Fibroblast of skin of back (primary cell): ENCODE results near the gene KCTD2. TPM values are rescaled to one million over a fixed set of nuclear protein-coding genes. Genes with fewer than 3 reads are reported as not detected.
"Not testable (repeated sequence)": the region's sequence is repeated elsewhere in the genome, so short reads cannot be mapped to it uniquely, and the experiment has no call there.

Experiments
- DNase-seq: peaks from one replicate; pipeline ENCODE4 v3.0.0-alpha.2; 2013
- polyA plus RNA-seq, 2 experiments: library from polyadenylated mRNA; unstranded; fragments of 120-200 nt; gene quantifications; one replicate each; pipeline ENCODE4 v1.2.1, GENCODE V29; 2013; ENCODE audit not compliant: insufficient read length in 2 of 2

The KCTD2 gene, protein sequence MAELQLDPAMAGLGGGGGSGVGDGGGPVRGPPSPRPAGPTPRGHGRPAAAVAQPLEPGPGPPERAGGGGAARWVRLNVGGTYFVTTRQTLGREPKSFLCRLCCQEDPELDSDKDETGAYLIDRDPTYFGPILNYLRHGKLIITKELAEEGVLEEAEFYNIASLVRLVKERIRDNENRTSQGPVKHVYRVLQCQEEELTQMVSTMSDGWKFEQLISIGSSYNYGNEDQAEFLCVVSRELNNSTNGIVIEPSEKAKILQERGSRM
- polyA plus RNA-seq (2013, experiment 1 of 2; ENCODE audit: insufficient read length), result 16.0 TPM
- polyA plus RNA-seq (2013, experiment 2 of 2; ENCODE audit: insufficient read length), result 12.5 TPM

DNA sequence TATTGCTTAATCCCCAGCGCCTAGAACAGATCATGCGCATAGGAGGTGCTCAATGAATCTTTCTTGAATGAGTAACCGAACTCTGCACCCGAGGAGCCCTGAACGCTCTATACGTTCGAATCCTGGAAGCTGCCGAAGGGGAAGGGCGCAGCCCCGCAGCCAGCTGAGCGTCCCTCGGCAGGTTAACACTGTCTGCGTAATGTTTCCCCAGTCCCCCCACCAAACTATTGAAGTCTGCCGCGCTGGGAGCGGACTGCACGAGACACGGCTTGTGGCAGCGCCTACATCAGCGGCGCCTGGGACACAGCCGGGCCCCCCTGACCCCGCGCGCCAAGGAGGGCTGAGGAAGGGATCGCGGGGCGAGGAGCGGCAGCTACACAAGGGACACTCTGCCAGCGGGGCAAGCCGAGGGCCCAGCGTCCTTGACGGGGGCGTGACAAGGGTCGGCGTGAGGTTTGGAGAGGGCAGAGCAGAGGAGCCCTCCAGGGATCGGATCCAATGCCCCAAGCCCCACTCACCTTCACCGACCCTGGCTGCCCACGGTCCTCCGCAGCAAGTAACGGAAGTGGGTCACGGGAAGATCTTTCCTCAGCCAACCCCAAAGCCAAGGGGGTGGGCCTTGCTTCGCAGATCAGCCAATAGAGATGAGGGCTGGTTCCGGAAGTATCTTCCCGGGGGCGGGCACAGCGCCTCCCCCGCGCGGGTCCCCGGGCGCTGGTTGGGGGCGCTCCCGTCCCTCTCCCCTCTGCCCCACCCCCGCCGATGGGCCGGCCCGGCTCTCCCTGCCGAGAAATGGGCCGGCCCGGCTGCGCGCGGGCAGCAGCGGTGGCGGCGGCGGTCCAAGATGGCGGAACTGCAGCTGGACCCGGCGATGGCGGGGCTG lies at the start of gene KCTD2, which contains the start of gene ATP5PD:
Gene KCTD2, plus strand, starts transcription at position 819 of the 883 bp plus-strand sequence. Its CDS starts 26 bp downstream, at position 845.
Gene ATP5PD, minus strand, starts transcription at position 563 of the 883 bp plus-strand sequence. CDS start 4,319 bp downstream, outside the sequence.
- DNase-seq, result peak; percentile 97

DNA sequence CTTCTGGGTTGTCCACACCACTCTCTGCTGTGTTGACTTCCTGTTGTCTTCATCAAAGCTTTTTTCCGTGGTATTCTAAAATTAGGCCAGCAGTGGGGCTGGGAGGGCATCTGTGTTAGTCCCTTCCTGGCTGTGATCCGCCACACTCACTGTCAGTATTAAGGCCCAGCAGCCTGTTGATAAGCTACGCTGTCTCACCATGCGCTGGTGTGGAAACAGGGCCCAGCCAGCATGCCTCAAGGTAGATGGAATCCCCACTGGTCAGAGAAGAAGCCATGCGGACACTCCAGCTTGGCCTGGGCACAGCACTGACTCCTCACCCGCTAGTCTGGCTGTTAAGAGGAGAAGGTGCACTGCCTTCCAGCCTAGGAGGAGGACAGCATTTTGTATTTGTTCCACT lies 48.2 kb upstream of the KCTD2 start:
- no peak for DNase-seq

DNA sequence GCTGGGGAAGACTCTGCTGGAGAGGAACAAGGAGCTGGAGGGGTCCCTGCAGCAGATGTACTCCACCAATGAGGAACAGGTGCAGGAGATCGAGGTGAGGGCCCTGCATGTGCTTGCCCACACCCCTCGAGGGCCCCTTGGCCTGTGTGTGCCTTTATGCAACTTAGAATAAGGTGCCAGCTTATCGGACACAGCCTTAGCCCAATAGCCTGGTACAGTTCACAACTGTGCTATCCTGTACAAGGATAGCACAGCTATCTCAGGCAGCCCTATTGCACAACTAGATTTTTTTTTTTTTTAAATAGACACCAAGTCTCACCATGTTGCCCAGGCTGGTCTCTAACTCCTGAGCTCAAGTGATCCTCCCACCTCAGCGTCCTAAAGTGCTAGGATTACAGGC lies 47.5 kb upstream of the KCTD2 start:
- no peak for DNase-seq

DNA sequence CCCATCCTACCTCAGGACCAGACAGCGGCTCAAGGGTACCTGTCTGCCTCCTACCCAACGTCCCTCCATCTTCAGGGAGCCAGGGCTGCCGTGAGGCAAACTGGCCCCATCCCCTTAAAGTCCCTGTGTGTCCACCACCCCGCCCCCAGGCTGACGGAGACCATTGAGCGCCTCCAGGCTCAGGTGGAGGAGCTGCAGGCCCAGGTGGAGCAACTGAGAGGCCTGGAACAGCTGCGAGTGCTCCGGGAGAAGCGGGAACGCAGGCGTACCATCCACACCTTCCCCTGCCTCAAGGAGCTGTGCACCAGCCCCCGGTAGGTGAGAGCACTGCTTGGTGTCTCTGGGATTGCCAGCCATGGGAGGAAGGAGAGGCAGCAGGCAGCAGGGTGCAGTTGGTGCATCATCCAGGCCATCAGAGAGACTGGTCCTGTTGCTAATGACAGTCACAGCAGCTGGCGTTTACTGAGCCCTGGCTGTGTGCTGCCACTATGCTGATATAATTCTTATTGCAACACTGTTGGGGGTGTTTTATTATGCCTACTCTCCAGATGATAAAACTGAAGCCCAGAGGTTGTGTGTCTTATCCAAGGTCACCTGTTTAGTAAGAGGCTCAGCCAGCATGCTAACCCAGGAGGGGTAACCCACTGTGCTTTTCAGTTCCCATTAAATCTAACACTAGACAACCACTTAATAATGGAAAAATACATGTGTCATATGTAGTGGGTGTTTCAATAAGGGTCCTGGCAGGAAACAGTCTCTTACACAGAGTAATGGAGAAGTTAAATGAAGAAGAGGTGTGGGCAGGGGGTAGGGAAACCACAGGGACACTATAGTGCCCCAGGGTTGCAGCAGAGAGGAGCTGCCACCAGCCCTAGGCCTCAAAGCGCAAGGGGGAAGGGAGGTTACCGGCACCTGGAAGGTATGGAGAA lies 44.8 kb upstream of the KCTD2 start:
- no peak for DNase-seq

DNA sequence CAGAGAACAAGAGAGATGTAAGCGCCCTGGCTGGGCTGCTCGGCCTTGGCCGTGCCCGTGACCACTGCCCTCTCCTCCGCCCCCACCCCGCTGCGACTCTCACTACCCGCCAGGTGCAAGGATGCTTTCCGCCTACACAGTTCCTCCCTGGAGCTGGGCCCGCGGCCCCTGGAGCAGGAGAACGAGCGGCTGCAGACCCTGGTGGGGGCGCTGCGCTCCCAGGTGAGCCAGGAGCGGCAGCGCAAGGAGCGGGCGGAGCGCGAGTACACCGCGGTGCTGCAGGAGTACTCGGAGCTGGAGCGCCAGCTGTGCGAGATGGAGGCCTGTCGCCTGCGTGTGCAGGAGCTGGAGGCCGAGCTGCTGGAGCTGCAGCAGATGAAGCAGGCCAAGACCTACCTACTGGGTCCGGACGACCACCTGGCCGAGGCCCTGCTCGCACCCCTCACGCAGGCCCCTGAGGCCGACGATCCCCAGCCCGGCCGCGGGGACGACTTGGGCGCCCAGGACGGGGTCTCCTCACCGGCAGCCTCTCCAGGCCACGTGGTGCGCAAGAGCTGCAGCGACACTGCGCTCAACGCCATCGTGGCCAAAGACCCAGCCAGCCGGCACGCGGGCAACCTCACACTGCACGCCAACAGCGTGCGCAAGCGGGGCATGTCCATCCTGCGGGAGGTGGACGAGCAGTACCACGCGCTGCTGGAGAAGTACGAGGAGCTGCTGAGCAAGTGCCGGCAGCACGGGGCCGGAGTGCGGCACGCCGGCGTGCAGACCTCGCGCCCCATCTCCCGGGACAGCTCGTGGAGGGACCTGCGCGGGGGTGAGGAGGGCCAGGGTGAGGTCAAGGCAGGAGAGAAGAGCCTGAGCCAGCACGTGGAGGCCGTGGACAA lies 43.7 kb upstream of the KCTD2 start:
- no peak for DNase-seq

DNA sequence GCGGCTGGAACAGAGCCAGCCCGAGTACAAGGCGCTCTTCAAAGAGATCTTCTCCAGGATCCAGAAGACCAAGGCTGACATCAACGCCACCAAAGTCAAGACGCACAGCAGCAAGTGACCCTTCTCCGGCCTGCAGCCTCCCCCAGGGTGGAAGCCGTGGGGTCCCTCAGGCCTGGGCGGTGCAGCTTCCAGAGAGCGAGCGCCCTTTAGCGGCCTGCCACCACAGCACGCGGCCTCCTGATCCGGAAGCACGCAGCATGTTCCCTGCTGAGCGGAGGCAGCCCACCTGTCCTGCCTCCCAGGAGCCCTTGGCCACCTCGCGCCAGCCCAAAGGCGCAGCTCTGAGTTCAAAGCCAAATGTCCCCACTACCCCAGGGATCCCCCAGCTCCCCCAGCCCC lies 43.1 kb upstream of the KCTD2 start:
- no peak for DNase-seq

DNA sequence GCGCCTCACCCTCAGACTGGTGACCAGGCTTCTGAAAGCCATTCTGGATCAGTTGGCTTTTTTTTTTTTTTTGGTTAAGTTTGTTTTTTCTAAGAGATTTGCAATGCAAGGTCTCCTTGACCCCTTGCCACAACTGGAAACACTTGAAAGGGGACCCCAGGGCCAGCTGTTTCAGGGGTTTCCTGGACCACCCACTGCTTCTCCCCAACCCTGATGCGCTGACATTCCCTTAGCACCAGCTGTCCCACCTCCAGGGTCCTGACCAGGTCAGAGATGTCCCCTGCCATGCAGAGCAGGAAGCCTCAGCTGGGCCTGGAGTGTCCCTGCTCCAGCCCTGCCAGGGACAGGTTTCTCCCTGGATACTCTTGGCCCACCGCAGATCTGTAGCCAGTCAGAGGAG lies 42.7 kb upstream of the KCTD2 start:
- no peak for DNase-seq

DNA sequence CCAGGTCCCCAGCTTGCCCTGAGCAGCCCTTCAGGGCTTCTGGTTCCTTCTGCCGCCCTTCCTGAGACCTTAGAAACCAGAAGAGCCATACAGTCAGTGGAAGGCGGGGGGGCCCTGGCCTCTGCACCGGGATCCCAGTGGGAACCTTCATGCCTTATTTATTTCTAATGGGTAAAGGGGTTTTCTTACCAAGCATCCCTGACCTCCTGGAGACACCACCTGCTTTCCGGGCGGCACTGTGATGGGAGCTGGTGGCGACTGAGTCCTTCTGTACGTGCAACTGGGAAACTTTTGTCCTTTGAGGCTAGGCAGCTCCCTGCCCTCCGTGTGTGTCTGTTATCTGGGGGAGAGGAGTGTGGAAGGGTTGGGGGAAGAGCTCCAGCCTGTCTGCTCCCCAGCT lies 41.7 kb upstream of the KCTD2 start:
- DNase-seq, result no peak

DNA sequence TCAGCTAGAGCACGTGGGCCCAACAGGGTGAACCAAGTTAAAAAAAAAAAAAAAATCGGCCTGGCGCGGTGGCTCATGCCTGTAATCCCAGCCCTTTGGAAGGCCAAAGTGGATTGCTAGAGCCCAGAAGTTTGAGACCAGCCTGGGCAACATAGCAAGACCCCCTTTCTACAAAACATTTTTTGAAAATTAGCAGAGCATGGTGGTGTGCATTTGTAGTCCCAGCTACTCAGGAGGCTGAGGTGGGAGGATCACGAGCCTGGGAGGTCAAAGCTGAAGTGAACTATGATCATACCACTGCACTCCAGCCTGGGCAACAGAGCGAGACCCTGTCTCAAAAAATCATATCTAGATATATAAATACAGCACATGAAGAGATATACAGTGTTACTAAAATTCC lies 40.9 kb upstream of the KCTD2 start:
- not testable (repeated sequence) for DNase-seq

DNA sequence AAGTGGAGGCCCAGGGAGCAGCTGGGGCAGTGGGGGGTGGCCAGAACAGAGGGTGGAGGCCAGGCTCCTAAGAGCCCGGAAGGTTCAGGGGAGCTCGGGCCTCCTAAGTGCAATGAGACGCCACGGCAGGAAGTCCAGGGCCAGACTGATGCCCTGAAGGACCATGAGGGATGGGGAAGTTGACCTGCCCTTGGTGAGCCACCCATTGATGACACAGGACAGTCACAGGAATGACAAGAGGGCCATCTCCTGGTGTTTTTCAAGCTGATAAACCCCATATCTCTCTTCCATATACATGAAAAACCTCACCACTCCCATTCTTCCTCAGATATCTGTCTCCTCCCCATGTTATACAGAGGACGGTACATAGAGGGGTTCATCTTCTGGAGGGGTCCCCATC lies 40.4 kb upstream of the KCTD2 start:
- no peak for DNase-seq

DNA sequence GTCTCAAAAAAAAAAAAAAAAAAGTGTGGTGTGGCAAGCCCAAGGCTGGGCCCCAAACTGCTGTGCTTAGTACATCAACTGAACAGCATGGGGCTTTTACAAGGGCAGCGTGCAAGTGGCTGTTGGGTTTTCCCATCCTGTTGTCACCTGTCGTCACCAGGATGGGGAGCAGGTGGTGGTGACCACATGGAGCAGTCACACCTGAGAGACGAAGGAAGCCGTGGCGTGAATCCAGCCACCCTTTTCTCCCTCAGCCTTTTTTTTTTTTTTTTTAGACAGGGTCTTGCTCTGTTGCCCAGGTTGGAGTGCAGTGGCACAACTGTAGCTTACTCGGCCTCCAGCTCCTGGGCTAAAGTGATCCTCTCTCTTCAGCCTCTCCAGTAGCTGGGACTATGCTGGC lies 38.7 kb upstream of the KCTD2 start:
- DNase-seq, result no peak

DNA sequence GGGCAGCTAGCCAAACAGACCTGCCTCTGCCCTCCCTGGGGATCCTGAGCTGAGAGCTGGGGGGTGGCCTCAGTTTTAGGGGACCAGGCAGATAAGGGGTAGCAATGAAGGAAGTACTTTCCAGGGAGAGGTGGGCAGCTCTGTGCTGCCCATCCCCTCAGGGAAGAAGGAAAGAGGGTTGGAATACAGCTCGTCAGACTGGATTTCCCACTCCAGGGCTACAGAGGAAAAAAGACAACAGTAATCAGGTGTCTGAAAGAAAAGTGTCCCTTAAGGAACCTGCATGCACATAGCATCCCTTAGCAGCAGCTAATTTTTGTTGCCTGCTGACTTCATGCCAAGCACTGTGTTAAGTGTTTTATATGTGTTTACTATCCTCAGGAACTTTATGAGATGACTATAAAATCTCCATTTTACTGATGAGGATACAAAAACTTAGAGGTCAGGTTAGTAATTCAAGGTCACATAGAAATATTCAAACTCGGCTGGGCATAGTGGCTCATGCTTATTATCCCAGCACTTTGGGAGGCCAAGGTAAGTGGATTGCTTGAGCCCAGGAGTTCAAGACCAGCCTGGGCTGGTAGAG lies 37.8 kb upstream of the KCTD2 start:
- no peak for DNase-seq

DNA sequence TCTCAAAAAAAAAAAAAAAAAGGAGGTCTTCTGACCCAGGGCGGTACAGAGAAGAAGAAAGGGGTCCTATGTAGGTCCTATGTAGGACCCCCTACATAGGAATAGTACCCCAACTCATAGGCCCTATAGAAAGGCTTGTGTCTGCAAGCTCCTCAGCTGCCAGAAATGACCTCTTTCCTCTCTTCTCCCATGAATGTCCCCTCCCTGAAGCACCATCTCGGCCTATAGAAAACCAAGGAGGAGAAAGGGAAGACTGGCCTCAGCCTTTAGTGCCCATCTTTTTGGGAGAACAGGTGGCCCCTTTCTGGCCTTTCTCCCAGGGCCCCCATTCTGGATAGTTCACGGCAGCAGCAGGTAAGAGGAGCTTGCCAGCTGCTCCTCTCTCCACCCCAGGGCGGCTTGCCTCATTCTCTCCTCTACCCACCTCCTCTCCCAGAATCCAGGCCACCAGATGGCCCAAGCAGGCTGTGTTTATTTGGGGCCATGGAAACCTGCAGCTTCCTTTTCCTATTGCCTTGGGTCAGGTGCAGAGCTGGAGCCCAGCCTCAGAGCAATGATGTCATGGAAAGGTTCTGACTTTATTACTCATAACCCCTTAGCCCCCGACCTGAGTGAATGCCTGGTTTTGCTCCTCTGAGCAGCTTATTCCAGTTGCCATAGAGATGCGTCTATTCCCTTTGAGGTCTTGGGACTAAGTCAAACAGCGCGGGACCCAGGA lies 36.2 kb upstream of the KCTD2 start:
- peak; percentile 13 for DNase-seq

DNA sequence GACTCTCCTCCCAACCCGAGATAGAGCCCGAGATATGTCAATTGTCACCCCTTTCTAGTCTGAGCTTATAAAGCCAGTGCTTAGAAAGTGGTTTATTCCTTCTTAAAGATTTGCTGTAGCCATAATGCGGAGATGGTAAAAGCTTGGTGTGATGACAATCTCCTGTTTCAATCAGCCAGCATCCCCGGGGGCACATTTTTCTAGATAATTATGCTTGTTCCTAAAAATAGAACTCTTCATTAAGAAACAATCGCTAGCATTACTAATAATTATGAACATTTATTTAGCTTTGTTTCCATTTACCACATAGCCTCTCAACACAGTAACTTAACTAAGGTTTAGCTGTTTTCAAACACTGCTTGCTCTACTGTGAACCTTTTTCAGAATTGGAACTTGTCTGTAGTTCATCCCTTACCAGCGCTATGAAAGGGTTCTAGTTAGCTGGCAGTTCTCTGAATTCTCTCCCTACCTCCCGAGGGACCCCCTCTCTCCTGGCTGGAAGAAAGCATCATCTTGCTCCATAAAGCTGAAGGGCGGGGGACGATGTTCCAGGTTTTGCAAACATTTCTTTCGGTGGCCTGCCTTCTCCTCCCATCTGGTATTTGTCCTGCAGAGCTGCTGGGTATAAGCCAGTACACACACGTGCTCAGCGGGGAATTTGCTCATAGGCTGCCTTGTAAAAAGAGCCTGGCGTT lies 35.5 kb upstream of the KCTD2 start:
- DNase-seq, result peak; percentile 69

DNA sequence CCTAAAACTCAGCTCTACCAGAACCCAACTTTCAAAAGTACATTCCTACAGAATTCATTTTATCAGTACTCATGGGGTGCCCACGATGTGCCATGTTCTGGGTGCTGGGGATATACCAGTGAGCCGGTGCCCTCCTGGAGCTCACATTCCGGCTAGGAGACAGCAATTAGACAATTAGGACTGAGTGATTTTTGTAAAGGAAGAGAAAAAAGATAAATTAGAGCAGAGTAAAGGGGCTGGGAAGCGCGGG lies 35.0 kb upstream of the KCTD2 start:
- DNase-seq, result no peak

DNA sequence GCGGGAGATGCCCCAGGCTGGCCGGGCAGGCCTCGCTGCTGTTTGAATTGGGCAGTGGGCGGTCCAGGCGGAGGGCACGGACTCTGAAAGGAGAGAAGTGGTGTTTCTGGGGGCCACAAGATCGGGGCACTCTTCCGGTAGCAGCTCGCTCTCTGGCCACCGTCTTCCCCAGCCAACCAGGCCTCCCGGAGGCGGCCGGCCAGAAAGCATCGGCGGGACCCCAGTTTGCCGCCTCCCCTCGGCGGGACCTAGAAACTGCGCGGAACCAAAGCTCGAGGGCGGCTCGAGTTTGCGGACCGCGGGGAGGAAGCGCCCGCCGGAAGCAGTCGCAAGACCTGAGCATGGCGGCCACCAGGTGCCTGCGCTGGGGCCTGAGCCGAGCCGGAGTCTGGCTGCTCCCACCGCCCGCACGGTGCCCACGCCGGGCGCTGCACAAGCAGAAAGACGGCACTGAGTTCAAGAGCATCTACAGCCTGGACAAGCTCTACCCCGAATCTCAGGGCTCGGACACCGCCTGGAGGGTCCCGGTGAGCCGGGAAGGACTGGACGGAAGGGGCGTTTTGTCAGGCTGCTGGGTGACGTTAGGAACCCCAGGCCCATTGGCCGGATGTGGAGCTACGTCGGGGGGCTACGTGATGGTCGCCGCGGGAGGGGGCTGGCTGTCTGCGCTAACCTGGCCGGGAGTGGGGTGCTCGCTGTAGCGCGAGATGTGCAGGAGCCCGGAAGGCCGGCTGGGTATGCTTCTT lies 34.5 kb upstream of the KCTD2 start, which contains the start of gene MRPL58:
Gene MRPL58, plus strand, starts transcription at position 325 of the 746 bp plus-strand sequence. Its CDS starts 17 bp downstream, at position 342.
- DNase-seq, result peak; percentile 87

DNA sequence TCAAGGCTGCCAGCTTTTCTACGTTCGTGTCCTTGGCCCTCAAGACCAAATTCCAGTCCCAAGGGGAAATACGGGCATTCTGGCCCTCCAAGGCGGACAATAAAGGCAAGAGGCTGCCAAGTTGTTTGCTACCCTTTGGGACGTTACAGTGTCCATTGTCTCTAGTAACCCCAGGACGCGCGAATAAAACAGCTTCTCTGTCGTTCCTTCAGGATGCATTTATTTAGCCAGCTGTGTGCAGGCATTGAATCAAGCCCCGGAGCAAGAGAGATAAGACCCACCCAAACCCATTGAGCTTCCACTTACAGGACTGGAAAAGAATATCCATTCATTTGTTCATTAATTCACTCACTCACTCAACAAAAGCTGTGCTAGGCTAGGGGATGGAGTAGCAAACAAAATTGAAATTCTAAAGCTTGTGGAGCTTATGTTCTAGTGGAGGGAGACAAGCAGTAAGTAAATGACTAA lies 33.9 kb upstream of the KCTD2 start:
- no peak for DNase-seq

DNA sequence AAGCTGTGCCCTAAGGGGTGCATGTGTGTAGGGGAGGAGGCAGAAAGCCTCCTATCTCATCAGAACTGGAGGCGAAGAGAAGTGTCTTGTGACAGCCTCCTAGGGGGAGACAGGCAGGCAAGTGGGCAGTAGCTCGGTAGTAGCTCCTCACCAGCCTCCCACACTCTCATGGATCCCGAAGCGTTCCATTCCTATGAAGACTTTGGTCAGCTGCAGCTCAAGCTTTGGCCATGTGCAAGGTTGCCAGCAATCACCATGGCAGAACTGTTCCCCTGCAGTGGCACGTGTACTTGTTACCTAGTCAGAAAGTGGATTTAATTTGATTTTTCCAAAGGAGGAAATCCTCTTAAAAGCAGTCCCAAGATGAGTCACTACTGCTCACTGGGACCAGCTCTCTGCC lies 27.9 kb upstream of the KCTD2 start:
- DNase-seq, result no peak

DNA sequence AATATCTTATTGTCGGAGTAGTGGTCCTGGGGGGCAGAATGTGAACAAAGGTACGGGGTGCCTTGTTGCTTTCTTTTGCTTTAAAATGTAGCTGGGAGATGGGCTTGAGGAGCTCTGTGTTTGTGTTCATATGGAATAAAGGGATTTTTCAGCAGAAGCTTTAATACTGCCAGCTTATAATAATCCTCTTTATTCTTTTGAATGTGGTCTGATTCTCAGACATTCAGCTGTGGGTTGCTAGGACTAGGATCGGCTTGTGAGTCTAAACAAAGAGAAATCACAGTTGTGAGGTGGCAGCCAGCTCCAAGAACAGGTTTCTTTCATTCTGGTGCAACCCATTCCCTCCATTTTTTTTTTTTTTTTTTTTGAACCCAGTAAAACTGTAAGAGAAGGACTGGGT lies 27.3 kb upstream of the KCTD2 start:
- no peak for DNase-seq
